Inflammatory macrophage treated with lipopolysaccharide for 4 hours (primary cell): Measurements from ENCODE around the gene YJEFN3.

Experiments used
- DNase-seq: peaks from one replicate; pipeline ENCODE4 v3.0.0-alpha.2; 2020

YJEFN3 gene

DNA sequence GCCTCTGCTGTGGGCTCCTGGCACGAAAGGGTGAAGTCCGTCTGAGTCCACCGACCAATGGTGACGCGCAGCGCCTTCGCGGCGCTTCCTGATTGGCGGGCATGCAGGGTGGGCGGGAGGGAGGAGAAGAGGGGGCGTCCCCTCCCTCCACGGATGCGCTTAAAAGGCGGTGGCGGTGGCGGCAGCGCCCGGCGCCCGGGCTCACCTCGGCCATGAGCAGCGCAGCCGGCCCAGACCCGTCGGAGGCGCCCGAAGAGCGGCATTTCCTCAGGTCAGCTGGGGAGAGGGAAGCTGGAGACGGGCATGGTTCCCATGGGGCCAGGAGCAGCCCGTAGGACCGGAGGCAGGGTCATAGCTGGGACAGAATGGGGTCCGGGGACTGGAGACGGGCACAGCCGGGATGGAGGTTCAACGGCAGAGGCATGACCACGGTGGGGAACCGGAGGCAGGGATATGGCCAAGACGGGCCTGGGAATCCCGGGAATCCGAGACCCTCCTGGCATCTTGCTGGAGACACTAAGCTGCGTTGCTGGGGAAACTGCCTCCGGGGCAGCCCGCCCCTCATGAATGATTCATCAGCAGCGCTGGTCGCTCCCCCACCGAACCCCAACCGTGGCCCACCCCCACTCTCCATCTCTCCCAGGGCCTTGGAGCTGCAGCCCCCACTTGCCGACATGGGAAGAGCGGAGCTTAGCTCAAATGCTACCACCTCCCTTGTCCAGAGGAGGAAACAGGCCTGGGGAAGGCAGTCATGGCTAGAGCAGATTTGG is at the start of gene YJEFN3:
YJEFN3 (plus strand) TSS at position 191 of the 770 bp plus-strand sequence; CDS start at position 213, 22 bp downstream.
- no peak for DNase-seq

DNA sequence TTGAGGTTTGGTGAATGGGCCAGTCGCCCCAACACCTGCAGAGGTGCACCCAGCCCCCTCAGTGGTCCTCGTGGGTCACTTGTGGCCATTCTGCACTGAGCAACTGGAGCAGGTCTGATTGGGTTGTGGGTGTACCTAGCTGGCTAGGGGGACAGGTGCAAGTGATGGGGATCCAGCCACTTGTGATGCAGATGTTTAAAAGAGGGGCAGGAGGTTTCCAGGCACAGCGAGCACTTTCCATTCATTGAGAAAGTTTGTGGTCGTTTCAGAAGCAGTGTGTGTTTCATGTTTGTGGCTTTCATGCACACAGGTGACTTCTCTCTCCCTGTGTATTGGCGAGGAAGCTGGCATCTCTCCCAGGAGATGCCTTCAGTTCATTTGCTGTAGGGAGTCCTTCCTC is 48.0 kb upstream of the YJEFN3 start:
- no peak for DNase-seq

GRCh38 chr19:19482809-19483596 is 45.7 kb upstream of the YJEFN3 start:
- DNase-seq = no peak

- no peak for DNase-seq
These were observed 43.3 kb upstream of the YJEFN3 start for GRCh38 chr19:19485161-19485997.

- DNase-seq = no peak
These were observed 42.8 kb upstream of the YJEFN3 start for GRCh38 chr19:19485998-19486290.

DNA sequence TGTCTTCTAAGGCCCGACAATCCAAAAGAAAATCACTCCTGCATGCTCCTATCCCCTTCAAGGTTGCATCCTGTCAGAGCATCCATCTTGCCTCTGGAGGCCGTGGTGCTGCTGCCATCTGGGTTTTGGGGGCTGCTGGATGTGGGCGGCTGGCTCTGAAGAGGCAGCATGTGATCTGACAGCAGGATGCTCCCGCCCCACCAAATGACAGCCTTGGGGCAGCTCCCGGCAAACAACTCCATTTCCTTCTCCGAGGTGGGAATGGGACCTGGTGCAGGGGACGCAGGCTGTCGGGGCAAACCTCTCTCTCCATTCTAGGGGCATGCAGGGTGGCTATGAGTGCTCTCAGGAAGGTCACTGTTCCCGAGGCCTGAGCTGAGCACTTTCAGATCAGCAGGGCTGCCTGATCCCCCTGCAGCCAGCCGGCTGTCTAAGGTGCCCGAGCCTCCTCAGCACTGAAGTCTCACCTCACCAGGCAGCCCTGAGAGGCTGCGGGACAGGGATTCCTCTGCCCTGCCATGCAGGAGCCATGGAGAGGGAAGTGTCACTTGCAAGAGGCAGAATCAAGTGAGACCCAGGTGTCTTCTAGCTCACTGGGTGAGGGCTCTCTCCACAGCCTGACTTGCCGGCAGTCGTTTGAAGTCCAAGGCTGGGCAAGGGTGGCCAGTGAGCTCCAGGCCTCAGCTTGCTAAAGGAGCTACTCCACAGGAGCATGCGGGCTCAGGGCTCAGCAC is 42.2 kb upstream of the YJEFN3 start:
- no peak for DNase-seq

DNA sequence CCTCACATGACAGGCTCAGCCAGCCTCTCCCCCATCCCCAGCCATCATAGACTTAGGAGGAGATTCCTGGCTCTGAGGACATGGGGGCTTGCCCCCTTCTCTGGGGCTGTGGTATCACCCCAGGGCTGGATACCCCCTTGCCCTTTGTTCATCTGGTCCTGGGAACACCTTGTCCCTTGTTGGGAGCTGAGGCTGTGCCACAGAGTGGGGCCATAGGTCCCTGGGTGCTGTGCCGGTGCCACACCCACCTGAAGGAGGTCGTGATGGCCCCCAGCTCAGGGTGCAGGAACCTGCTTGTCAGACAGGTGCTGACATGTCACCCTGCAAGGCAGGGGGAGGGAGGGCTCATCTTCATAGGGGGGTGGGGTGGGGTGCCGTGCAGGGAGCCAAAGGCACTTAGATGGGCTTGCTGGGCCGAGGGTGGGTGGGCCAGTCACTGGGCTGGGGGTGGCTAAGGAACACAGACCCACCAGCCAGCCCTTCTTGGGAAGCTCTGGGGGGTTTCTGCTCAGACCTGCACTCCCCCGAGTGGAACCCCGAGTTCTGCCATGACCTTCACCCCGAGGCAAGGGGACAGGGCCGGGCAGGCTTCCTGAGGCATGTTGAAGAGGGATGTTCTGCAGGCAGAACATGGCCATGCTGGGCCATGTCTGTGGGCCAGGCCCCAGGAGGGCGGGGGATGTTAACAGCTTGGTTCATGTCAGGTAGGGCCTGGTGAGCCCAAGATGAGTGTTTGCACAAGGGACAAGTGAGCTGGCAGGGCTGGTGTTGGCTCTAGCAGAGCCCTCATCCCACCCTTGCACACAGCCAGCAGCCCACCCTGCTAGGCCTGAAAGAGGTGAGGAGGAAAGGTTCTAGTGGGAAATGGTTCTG is 41.4 kb upstream of the YJEFN3 start:
- no peak for DNase-seq

DNA sequence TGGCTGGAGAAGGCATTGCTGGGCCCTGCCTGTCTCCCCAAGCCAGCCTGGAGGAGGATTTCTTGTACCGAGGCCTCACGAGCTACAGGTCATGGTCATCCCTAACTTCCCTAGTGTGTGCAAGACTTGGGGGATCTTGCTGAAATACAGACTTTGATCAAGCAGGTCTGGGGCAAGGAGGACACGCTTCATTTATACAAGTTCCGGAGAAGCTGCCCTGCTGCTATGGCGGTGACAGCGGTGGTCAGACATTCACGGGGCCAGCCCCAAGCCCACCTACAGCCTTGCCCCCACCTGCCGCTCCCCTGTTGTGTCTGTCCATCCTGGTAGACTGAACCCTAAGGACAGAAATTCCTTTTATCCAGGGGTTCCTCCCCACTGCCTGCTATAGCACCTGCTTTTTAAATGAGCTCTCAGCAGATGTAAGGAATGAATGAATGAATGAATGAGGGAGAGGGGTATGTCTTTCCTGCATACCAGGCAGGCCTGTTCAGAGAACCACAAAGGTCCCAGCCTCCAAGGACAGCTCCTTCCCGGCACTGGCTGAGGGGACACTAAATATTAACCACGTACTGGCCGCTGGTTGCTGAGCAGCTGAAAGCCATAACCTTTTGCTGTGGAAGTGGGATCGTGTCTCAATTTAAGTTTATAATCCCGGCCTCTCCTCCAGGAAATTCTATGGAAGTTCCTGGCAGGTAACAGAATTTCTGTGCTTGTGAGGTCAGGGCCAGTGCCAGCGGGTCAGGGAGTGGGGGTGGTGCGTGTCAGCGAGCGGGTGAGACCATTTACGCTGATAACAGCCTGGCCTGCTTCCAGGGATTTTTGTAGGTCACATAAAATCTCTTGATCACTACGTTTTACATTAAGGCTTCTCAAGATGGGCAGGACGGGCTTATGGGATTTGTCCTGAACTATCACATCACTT is 40.5 kb upstream of the YJEFN3 start:
- no peak for DNase-seq

DNA sequence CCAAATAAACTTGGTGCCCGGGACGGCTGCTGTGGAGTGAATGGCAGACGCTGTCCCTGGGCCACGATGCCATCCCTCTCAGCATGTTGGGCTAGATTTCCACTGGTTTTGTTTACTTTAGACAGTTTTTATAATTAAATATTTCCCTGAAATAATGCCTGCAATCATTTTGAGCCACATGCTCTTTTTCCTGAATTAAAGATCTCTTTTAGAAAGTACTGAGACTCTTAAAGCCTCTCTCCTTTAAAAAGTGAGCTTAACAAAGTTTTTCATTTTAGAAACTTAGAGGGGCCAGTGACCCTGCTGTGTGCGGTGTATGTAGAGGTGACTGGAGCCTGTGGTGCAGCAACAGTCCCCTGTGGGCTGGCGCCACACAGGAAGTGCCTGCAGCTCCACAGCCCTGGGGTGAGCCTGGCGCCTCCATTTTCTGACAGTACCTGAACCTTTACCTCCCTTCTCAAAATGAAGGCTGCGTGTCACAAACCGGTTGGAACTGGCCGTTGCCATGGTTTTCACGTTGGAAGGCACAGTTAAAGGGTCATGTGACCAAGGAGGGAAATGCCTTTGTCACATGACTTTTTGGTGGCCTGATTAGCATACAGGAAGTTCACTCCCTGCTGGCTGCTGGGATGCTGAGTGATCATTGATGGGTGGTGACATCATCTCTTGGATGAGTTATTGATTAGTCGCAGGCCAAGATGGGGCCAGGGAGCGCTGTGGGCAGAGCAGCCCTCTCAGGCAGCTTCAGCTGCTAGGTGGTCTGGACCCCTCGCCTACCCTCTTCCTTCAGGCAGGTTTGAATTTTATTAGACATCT is 39.6 kb upstream of the YJEFN3 start:
- DNase-seq = peak; percentile 83

GRCh38 chr19:19489804-19490204 is 38.9 kb upstream of the YJEFN3 start:
- DNase-seq = no peak

DNA sequence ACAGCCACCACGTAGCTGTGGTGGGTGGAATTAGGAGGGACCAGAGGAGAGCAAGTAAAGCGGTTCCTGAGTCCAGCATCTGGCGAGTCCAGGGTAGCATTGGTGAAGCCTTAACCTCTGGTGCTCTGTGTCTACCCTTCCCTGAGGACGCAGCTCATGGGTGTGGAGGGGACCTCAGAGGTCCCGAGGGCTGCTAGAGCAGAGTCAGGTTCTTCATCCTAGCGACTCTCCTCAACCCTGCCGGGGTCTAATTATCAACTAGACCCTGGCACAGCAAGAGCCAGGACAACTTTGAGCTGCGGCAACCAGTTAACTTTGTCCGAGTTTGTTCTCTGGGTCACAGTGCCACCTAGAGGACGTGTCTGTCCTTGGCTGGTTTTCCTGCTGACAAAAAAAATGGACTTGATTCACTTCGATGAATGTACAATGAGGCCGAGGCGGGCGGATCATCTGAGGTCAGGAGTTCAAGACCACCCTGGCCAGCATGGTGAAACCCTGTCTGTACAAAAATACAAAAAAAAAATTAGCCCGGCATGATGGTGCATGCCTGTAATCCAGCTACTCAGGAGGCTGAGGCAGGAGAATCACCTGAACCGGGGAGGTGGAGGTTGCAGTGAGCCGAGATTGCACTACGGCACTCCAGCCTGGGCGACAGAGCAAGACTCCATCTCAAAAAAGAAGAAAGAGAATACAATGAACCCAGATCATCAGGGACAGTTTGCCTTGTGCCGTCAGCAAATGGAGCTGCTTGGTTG is 38.3 kb upstream of the YJEFN3 start:
- peak; percentile 70 for DNase-seq

- DNase-seq = no peak
These were observed 37.2 kb upstream of the YJEFN3 start for GRCh38 chr19:19491321-19492025.

DNA sequence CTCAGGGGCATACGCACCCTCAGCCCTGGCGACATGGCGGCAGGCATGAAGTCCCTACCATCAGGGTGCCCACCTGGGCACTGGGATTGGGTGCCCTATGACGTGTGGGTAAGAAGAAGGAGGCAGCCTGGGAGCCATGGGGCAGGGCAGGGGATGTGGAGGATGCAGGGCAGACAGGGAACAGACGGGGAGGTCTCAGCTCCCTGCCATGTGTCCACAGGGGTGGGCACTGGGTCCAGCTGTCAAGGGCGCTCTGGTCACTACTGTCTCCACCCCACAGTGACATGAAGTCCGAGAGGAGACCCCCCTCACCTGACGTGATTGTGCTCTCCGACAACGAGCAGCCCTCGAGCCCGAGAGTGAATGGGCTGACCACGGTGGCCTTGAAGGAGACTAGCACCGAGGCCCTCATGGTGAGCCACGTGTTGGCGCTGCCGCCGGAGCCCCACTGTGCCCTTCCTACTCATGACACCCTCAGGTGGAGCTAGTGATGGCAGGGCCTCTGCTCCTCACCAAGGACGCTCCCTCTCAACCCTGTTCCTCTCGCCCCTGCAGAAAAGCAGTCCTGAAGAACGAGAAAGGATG is 36.6 kb upstream of the YJEFN3 start:
- DNase-seq = no peak

DNA sequence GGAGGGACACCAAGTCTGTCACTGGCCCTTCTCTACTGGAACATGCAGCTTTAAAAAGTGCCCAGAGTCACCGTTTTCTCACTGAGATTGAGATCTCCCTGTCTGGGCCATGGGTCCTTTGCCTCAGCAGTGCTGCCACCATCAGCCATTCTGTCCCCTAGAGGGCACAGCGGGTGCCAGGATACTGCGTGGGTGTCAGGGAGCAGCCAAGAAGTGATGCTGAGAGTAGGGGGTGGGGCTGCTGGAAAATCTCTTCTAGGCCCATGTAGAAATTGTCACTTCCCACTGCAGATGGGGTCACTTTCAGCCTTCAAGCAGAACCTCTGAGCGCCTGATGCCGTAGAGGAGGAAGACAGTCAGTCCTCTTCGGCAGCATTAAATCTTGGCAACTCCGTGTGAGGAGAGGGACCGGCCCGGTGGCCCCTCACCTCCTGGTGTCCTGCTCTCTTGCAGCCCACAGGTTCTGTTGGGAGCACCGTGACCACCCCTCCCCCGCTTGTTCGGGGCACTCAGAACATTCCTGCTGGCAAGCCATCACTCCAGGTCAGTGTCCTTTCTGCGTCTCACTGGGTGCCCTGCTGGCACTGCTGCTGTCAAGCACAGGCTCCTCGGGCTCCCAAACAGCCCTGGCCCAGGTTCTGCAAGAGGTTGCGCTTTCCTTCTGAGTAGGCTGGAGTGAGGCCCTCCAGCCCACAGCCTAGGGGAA is 34.7 kb upstream of the YJEFN3 start:
- peak; percentile 8 for DNase-seq

DNA sequence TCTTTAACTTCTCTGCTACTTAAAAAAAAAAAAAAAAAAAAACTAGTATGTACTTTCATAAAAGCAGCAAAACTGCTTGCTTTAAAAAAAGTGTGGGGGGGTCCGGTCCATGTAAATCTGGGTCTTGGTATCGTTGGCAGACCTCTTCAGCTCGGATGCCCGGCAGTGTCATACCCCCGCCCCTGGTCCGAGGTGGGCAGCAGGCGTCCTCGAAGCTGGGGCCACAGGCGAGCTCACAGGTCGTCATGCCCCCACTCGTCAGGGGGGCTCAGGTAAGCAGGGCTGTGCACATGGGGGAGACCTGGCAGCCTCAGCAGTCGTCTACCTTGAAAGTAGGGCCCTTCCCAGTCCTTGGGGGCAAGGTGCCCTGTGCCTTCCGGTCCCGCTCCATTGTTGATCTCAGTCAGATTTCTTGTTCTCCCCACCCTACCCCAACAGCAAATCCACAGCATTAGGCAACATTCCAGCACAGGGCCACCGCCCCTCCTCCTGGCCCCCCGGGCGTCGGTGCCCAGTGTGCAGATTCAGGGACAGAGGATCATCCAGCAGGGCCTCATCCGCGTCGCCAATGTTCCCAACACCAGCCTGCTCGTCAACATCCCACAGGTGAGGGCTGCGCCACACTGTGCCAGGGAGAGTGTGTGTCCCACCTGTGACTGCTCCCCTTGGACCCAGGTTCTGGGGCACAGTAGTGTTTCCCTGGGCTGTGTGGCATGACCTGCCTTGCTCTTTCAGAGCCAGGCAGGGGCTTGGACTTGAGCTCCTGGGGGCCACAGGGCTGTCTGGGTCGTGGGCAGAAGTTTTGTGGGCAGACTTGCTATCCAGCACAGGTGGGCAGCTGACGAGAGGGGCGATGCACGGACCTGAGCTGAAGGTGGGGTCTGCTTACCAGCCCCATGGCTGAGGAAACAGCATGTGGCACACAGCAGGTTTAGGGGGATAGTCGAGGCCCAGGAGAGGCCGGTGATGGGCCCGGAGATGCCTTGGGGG is 32.8 kb upstream of the YJEFN3 start:
- no peak for DNase-seq
